Heart left ventricle (tissue), 13 donors: ENCODE measurements around the gene CIART.

Experiments
- CTCF ChIP-seq, 12 donors: fragments of 200-600 bp; sonication (generic) in 4 of 12; IDR thresholded peaks; one replicate each; pipeline versions ENCODE4 v1.5.0 to v1.8.0; 2018 to 2022; ENCODE audit warnings: antibody characterized with exemption in 12 of 12, mild to moderate bottlenecking in 5 of 12
- POLR2A ChIP-seq, 2 donors: fragments of 450-650 bp; IDR thresholded peaks; one replicate each; pipeline ENCODE4 v1.6.1; 2017; ENCODE audit warnings: antibody characterized with exemption in 2 of 2, mild to moderate bottlenecking in 2 of 2, moderate library complexity in 2 of 2
- donor health status: ischemic (EF 13 %, LVEDD 7.1; RV severe dilation, severe dysfunction).
- donor health status: DM: no; HTN: yes; CAD: no.
- donor health status: DM: no; HTN: no; CAD: no.
- donor health status: ischemic (EF 25% LVEDD 6.9; RV normal size, moderate dysfunction).
- donor health status: ischemic (EF 25% LVEDD 5.7; RV mildly dilated, moderate dysfunction).
- donor health status: ischemic (EF 35%, LVEDD 5.7; RV mildly dilated, moderate dysfunction).
- donor health status: nonischemic (EF 11% LVEDD 7.7; RV severe dilation, severe dysfunction).
- donor health status: DM: yes; HTN: yes; CAD: no.
- donor health status: PGD.
- donor health status: ischemic (EF 29% LVEDD 5.4; RV normal size, mild dysfunction).
- donor health status: nonischemic (EF 23%, LVEDD 6.1; RV moderate dilation, normal function).

- TF ChIP-seq CTCF (IDR thresholded peaks at IDR 0.05): peak in 3 of 12 donors; percentile 5 to 16 (median 16)
- TF ChIP-seq POLR2A (IDR thresholded peaks at IDR 0.05): no peak
Observed at GRCh38 chr1:150235294-150235851, 47.0 kb upstream of the CIART start.
